B cell (primary cell): ENCODE data around the gene RRBP1. TPM values are rescaled to one million over a fixed set of nuclear protein-coding genes. Genes with fewer than 3 reads are reported as not detected.

Source experiments
- ATAC-seq: fragments of 200-7000 bp; cut with Tn5 transposase; one replicate; pipeline ENCODE4 v1.10.0; 2021; ENCODE audit warnings: low read depth, mild to moderate bottlenecking, moderate number of reproducible peaks, moderate library complexity
- CTCF ChIA-PET: fragments of 350-600 bp; sonication (Branson Sonifier 250); formaldehyde crosslinking; loops from one replicate; lab custom pipeline; 2021; ENCODE audit warnings: antibody characterized with exemption, inconsistent platforms; lab: Charles Lee
- POLR2A ChIA-PET: fragments of 350-600 bp; sonication (Branson Sonifier 250); formaldehyde crosslinking; loops from one replicate; lab custom pipeline; 2021; ENCODE audit warnings: antibody characterized with exemption; lab: Charles Lee
- DNase-seq: peaks from one replicate; pipeline ENCODE4 v3.0.0; 2013
- H2AFZ ChIP-seq: 2 replicates; pipeline ENCODE4 v1.6.1; 2012; ENCODE audit warnings: mild to moderate bottlenecking, low read depth, low read length; ENCODE audit not compliant: insufficient read depth, poor library complexity, severe bottlenecking
- H3K27ac ChIP-seq, 2 donors: 1 replicate in 1 of 2; 2 replicates in 1 of 2; pipeline ENCODE4 v1.5.1; 2012 to 2013; ENCODE audit warnings: low read length in 2 of 2, mild to moderate bottlenecking in 2 of 2, moderate library complexity in 1 of 2
- H3K27me3 ChIP-seq, 4 experiments: fragments of 200-600 bp in 1 of 4; sonication (generic) in 1 of 4; replicated peaks in 1 of 4; 1 replicate in 2 of 4; 2 replicates in 2 of 4; pipeline versions ENCODE4 v1.6.1 to v1.7.0; 2013 to 2016; ENCODE audit warnings: low read length in 3 of 4, mild to moderate bottlenecking in 2 of 4, mixed read lengths in 1 of 4, moderate library complexity in 1 of 4; ENCODE audit not compliant: insufficient read depth in 4 of 4, control insufficient read depth in 3 of 4; ENCODE audit errors: control extremely low read depth in 1 of 4
- H3K36me3 ChIP-seq, 2 experiments: replicated peaks in 1 of 2; 1 replicate in 1 of 2; 2 replicates in 1 of 2; pipeline versions ENCODE4 v1.6.1 to v1.7.1; 2013; ENCODE audit warnings: low read length in 1 of 2; ENCODE audit not compliant: insufficient read depth in 2 of 2, control insufficient read depth in 1 of 2; ENCODE audit errors: control extremely low read depth in 1 of 2, extremely low read depth in 1 of 2
- H3K4me1 ChIP-seq, 2 donors: fragments of 200-600 bp in 1 of 2; sonication (generic) in 1 of 2; 1 replicate in 1 of 2; 2 replicates in 1 of 2; pipeline versions ENCODE4 v1.5.1 to v1.6.1; 2013 to 2017; ENCODE audit warnings: low read length in 2 of 2; ENCODE audit not compliant: control insufficient read depth in 2 of 2, insufficient read depth in 2 of 2
- H3K4me2 ChIP-seq: replicated peaks from 2 replicates; pipeline ENCODE3; 2012; ENCODE audit warnings: mild to moderate bottlenecking, low read depth, low read length; ENCODE audit not compliant: poor library complexity, severe bottlenecking
- H3K4me3 ChIP-seq, 5 experiments: fragments of 200-600 bp in 1 of 5; sonication (generic) in 1 of 5; 1 replicate in 3 of 5; 2 replicates in 2 of 5; pipeline versions ENCODE4 v1.5.1 to v1.7.0; 2011 to 2016; ENCODE audit warnings: low read length in 4 of 5, mild to moderate bottlenecking in 4 of 5, low read depth in 2 of 5, control low read depth in 1 of 5, moderate library complexity in 1 of 5; ENCODE audit not compliant: insufficient read depth in 1 of 5; ENCODE audit errors: control extremely low read depth in 1 of 5, extremely low read depth in 1 of 5
- H3K79me2 ChIP-seq: fragments of 200-600 bp; sonication (generic); one replicate; pipeline ENCODE4 v1.6.0; 2016; ENCODE audit warnings: low read length; ENCODE audit not compliant: control insufficient read depth, insufficient read depth
- H3K9ac ChIP-seq: fragments of 200-600 bp; sonication (generic); 2 replicates; pipeline ENCODE4 v1.6.1; 2017; ENCODE audit warnings: mild to moderate bottlenecking, low read length, moderate library complexity
- H3K9me3 ChIP-seq, 3 donors: one replicate each; pipeline versions ENCODE4 v1.6.1 to v1.7.1; 2013; ENCODE audit warnings: low read length in 2 of 3; ENCODE audit not compliant: control insufficient read depth in 2 of 3, insufficient read depth in 1 of 3; ENCODE audit errors: control extremely low read depth in 1 of 3
- H4K20me1 ChIP-seq: 2 replicates; pipeline ENCODE4 v1.6.0; 2012; ENCODE audit warnings: mild to moderate bottlenecking, low read length; ENCODE audit not compliant: insufficient read depth, control insufficient read depth, poor library complexity, severe bottlenecking
- H3K27ac Mint-ChIP-seq: one replicate; pipeline ENCODE4 v1.8.0; 2021; ENCODE audit warnings: mixed read lengths
- H3K27me3 Mint-ChIP-seq: one replicate; pipeline ENCODE4 v1.8.0; 2021; ENCODE audit warnings: mixed read lengths
- H3K4me1 Mint-ChIP-seq: one replicate; pipeline ENCODE4 v1.8.0; 2021; ENCODE audit warnings: mixed read lengths
- H3K4me3 Mint-ChIP-seq: one replicate; pipeline ENCODE4 v1.8.0; 2021; ENCODE audit warnings: mixed read lengths
- H3K9me3 Mint-ChIP-seq: one replicate; pipeline ENCODE4 v1.8.0; 2022; ENCODE audit warnings: mixed read lengths; ENCODE audit not compliant: insufficient read depth
- CTCF ChIP-seq: fragments of 200-600 bp; IDR thresholded peaks from one replicate; pipeline ENCODE4 v1.8.0; 2022; ENCODE audit warnings: antibody characterized with exemption, mild to moderate bottlenecking
- EZH2 ChIP-seq: IDR thresholded peaks from 2 replicates; pipeline ENCODE4 v1.6.1; 2012; ENCODE audit warnings: borderline replicate concordance, low read depth, mild to moderate bottlenecking, moderate library complexity, low read length; ENCODE audit not compliant: insufficient read depth, poor library complexity, severe bottlenecking
- WGBS: methylation state at CpG from one replicate; pipeline ENCODE4 v1.1.5; 2013; ENCODE audit warnings: missing lambda C conversion rate; ENCODE audit not compliant: insufficient coverage; 5-methylcytosine and 5-hydroxymethylcytosine counted together
- intact Hi-C: fragments of 100-400 bp; cut with micrococcal nuclease; formaldehyde crosslinking; loops from one replicate; pipeline ENCODE4 v1.10.0; 2022
- polyA plus RNA-seq: library from polyadenylated mRNA; depleted of rRNA; stranded (reverse); fragments of >200 nt; gene quantifications from 2 replicates; pipeline ENCODE4 v1.2.3, GENCODE V29; 2012
- total RNA-seq, 2 donors: library from RNA; stranded (reverse); fragments of 120-200 nt in 1 of 2; gene quantifications; 1 replicate in 1 of 2; 2 replicates in 1 of 2; pipeline versions ENCODE4 v1.2.3 to v1.2.4, GENCODE V29; 2013 to 2022

The RRBP1 gene
- total and polyA plus RNA-seq, 2 donors (not counting 1 experiment from before 2014, with no cell fraction given): 10.9 to 27.5 TPM

GRCh38 chr20:17651760-17652388, 30.2 kb downstream of the RRBP1 start:
- no peak for DNase-seq
- H3K27ac Mint-ChIP-seq: no peak overlapping the region

More at GRCh38 chr20:17651760-17652388, 30.2 kb downstream of the RRBP1 start:
- Histone ChIP-seq H3K9me3 (no peaks in the 10 kb centered on the region), H4K20me1 (peaks cover 8% of the 10 kb centered on the region), H2AFZ (no peak overlapping the region), H3K36me3 (no peaks in the 10 kb centered on the region), H3K9ac (no peak overlapping the region), H3K27ac (no peak overlapping the region), H3K4me2 (no peak overlapping the region), H3K4me3 (no peak overlapping the region), H3K27me3 (no peaks in the 10 kb centered on the region), H3K4me1 (peaks cover 7 to 15% of the 10 kb centered on the region in 2 donors), H3K79me2 (peaks cover 5% of the 10 kb centered on the region)
- Mint-ChIP-seq H3K9me3 (no peaks in the 10 kb centered on the region), H3K4me3 (no peak overlapping the region), H3K4me1 (peaks cover 16% of the 10 kb centered on the region), H3K27me3 (no peaks in the 10 kb centered on the region)
- intact Hi-C loops: no loop called here
- no peak for TF ChIP-seq CTCF
- no peak for TF ChIP-seq EZH2
- ATAC-seq: no peak
- POLR2A ChIA-PET: no interaction called here
- 90% methylated on average over 2 of the region's 2 CpGs for WGBS
- CTCF ChIA-PET: interaction anchor here (0.6 to 2.4 kb wide), 8 partner anchors 31 to 352 kb away, joined by 3 to 11 read pairs (median 4); no protein-coding TSS in a partner anchor
